HEK293 (cell line): ENCODE data around the gene EIF4ENIF1.

ENCODE experiments used
- CTCF ChIA-PET: fragments of 350-600 bp; formaldehyde crosslinking; extraction: SDS; loops from one replicate; lab custom pipeline; 2021; ENCODE audit warnings: antibody characterized with exemption; lab: Yijun Ruan, JAX
- POLR2A ChIA-PET: fragments of 300-600 bp; formaldehyde crosslinking; extraction: SDS; loops from one replicate; lab custom pipeline; 2020; ENCODE audit warnings: antibody characterized with exemption, inconsistent platforms; lab: Yijun Ruan, JAX
- H3K27ac ChIP-seq: fragments of 200-500 bp; sonication (Bioruptor generic); 2 replicates; pipeline ENCODE4 v1.5.1; 2014; ENCODE audit warnings: low read depth, low read length, control low read depth, inconsistent platforms; ENCODE audit errors: extremely low read depth
- H3K36me3 ChIP-seq, 2 experiments: fragments of 200-500 bp in 1 of 2; sonication (Bioruptor generic) in 1 of 2; 1 replicate in 1 of 2; 2 replicates in 1 of 2; pipeline ENCODE4 v1.5.1; 2014 to 2017; ENCODE audit warnings: inconsistent platforms in 2 of 2, low read length in 2 of 2; ENCODE audit not compliant: control insufficient read depth in 2 of 2, insufficient read depth in 1 of 2
- H3K4me1 ChIP-seq: fragments of 200-500 bp; sonication (Bioruptor generic); 2 replicates; pipeline ENCODE4 v1.5.1; 2014; ENCODE audit warnings: mild to moderate bottlenecking, low read length, inconsistent platforms; ENCODE audit not compliant: control insufficient read depth, insufficient read depth
- H3K4me3 ChIP-seq: 2 replicates; pipeline ENCODE4 v1.5.1; 2011; ENCODE audit warnings: low read depth, mild to moderate bottlenecking, control low read depth, low read length, moderate library complexity
- H3K9me3 ChIP-seq: fragments of 200-500 bp; sonication (Bioruptor generic); 2 replicates; pipeline ENCODE4 v1.5.1; 2014; ENCODE audit warnings: low read depth, low read length, inconsistent platforms; ENCODE audit not compliant: control insufficient read depth, insufficient read depth
- SCRT1 ChIP-seq: fragments of 450-650 bp; formaldehyde crosslinking; IDR thresholded peaks from 2 replicates; pipeline ENCODE4 v1.5.1; 2016; ENCODE audit warnings: missing biosample characterization, missing genetic modification characterization, borderline replicate concordance
- SCRT2 ChIP-seq: fragments of 450-650 bp; formaldehyde crosslinking; IDR thresholded peaks from 2 replicates; pipeline ENCODE4 v1.5.1; 2016; ENCODE audit warnings: missing biosample characterization, missing genetic modification characterization
- SP7 ChIP-seq: fragments of 450-650 bp; formaldehyde crosslinking; IDR thresholded peaks from 2 replicates; pipeline ENCODE4 v1.5.1; 2016; ENCODE audit warnings: missing biosample characterization, missing genetic modification characterization
- WT1 ChIP-seq: fragments of 450-650 bp; formaldehyde crosslinking; IDR thresholded peaks from 2 replicates; pipeline ENCODE4 v1.5.1; 2016; ENCODE audit warnings: missing biosample characterization, missing genetic modification characterization
- YY1 ChIP-seq: fragments of 450-650 bp; formaldehyde crosslinking; IDR thresholded peaks from 2 replicates; pipeline ENCODE4 v1.5.1; 2018; ENCODE audit warnings: missing biosample characterization, missing genetic modification characterization
- ZBTB1 ChIP-seq: fragments of 450-650 bp; formaldehyde crosslinking; IDR thresholded peaks from 2 replicates; pipeline ENCODE4 v1.5.1; 2016; ENCODE audit warnings: missing biosample characterization, missing genetic modification characterization
- ZBTB20 ChIP-seq: fragments of 450-650 bp; formaldehyde crosslinking; IDR thresholded peaks from 2 replicates; pipeline ENCODE4 v1.5.1; 2016; ENCODE audit warnings: missing biosample characterization, missing genetic modification characterization
- ZBTB26 ChIP-seq: fragments of 450-650 bp; formaldehyde crosslinking; optimal IDR thresholded peaks from 2 replicates; pipeline ENCODE3; 2016; ENCODE audit warnings: missing biosample characterization, mild to moderate bottlenecking, missing genetic modification characterization
- ZFP3 ChIP-seq: fragments of 450-650 bp; formaldehyde crosslinking; IDR thresholded peaks from 2 replicates; pipeline ENCODE4 v1.5.1; 2016; ENCODE audit warnings: low read depth, missing biosample characterization, missing genetic modification characterization
- ZNF133 ChIP-seq: fragments of 450-650 bp; formaldehyde crosslinking; IDR thresholded peaks from 2 replicates; pipeline ENCODE4 v1.5.1; 2016; ENCODE audit warnings: missing biosample characterization, missing genetic modification characterization
- ZNF214 ChIP-seq: fragments of 450-650 bp; formaldehyde crosslinking; IDR thresholded peaks from 2 replicates; pipeline ENCODE4 v1.5.1; 2017; ENCODE audit warnings: missing biosample characterization, mild to moderate bottlenecking, missing genetic modification characterization, borderline replicate concordance
- ZNF266 ChIP-seq: fragments of 450-650 bp; formaldehyde crosslinking; IDR thresholded peaks from 2 replicates; pipeline ENCODE4 v1.5.1; 2016; ENCODE audit warnings: missing biosample characterization, missing genetic modification characterization, low read depth
- ZNF280D ChIP-seq: fragments of 450-650 bp; formaldehyde crosslinking; IDR thresholded peaks from 2 replicates; pipeline ENCODE4 v1.5.1; 2016; ENCODE audit warnings: missing biosample characterization, missing genetic modification characterization
- ZNF292 ChIP-seq: fragments of 450-650 bp; formaldehyde crosslinking; IDR thresholded peaks from 2 replicates; pipeline ENCODE4 v1.5.1; 2016; ENCODE audit warnings: low read depth, missing biosample characterization, missing genetic modification characterization, borderline replicate concordance
- ZNF366 ChIP-seq: fragments of 450-650 bp; formaldehyde crosslinking; conservative IDR thresholded peaks from 2 replicates; pipeline ENCODE4 v1.5.1; 2016; ENCODE audit warnings: missing biosample characterization, missing genetic modification characterization
- ZNF529 ChIP-seq: fragments of 450-650 bp; formaldehyde crosslinking; IDR thresholded peaks from 2 replicates; pipeline ENCODE4 v1.5.1; 2017; ENCODE audit warnings: missing genetic modification characterization, missing biosample characterization; ENCODE audit not compliant: insufficient replicate concordance
- ZNF549 ChIP-seq: fragments of 450-650 bp; IDR thresholded peaks from 2 replicates; pipeline ENCODE4 v1.5.1; 2018; ENCODE audit warnings: missing biosample characterization, missing genetic modification characterization, mild to moderate bottlenecking, inconsistent platforms, moderate library complexity
- ZNF571 ChIP-seq: fragments of 450-650 bp; formaldehyde crosslinking; IDR thresholded peaks from 2 replicates; pipeline ENCODE4 v1.5.0; 2017; ENCODE audit warnings: missing biosample characterization, missing genetic modification characterization
- ZNF580 ChIP-seq: fragments of 450-650 bp; formaldehyde crosslinking; IDR thresholded peaks from 2 replicates; pipeline ENCODE4 v1.5.1; 2016; ENCODE audit warnings: missing biosample characterization, missing genetic modification characterization
- ZNF585B ChIP-seq: fragments of 450-650 bp; formaldehyde crosslinking; IDR thresholded peaks from 2 replicates; pipeline ENCODE4 v1.5.1; 2016; ENCODE audit warnings: missing biosample characterization, missing genetic modification characterization
- ZNF658 ChIP-seq: fragments of 450-650 bp; formaldehyde crosslinking; IDR thresholded peaks from 2 replicates; pipeline ENCODE4; 2016; ENCODE audit warnings: missing biosample characterization, missing genetic modification characterization
- ZNF664 ChIP-seq: fragments of 450-650 bp; formaldehyde crosslinking; IDR thresholded peaks from 2 replicates; pipeline ENCODE4 v1.5.1; 2016; ENCODE audit warnings: missing biosample characterization, missing genetic modification characterization

The EIF4ENIF1 gene

GRCh38 chr22:31442768-31443489, 46.7 kb downstream of the EIF4ENIF1 start:
- no peak for TF ChIP-seq ZNF266 (tag by site-specific recombination)
- TF ChIP-seq ZBTB20 (tag by site-specific recombination), result no peak
- no peak for TF ChIP-seq ZFP3
- TF ChIP-seq, all 188 proteins: peak for 0
- POLR2A ChIA-PET, result no interaction called here
- no peaks in the 10 kb centered on the region for H3K4me1 ChIP-seq
- no peak overlapping the region for H3K27ac ChIP-seq
- CTCF ChIA-PET, result interaction anchor here (0.6 to 1.2 kb wide), 2 partner anchors 9 to 37 kb away, joined by 3 to 5 read pairs; no protein-coding TSS in a partner anchor
- no peak overlapping the region for H3K4me3 ChIP-seq
- no peaks in the 10 kb centered on the region for H3K9me3 ChIP-seq
- peaks cover 65 to 100% of the 10 kb centered on the region in 2 experiments for H3K36me3 ChIP-seq

- Histone ChIP-seq H3K4me1 (no peaks in the 10 kb centered on the region), H3K4me3 (no peak overlapping the region), H3K9me3 (no peaks in the 10 kb centered on the region), H3K27ac (no peak overlapping the region), H3K36me3 (peaks cover 64 to 100% of the 10 kb centered on the region in 2 experiments)
- ChIA-PET CTCF (interaction anchor here (1.9 kb wide), 1 partner anchor 10 kb away, joined by 7 read pairs; no protein-coding TSS in a partner anchor), POLR2A (interaction anchor here (0.6 to 0.8 kb wide), 3 partner anchors 10 to 223 kb away, joined by 3 to 6 read pairs (median 5); no protein-coding TSS in a partner anchor)
- TF ChIP-seq ZBTB26 (tag by site-specific recombination) (no peak), ZNF214 (tag by site-specific recombination) (no peak), ZNF366 (tag by site-specific recombination) (no peak), SCRT1 (tag by site-specific recombination) (no peak), YY1 (tag by site-specific recombination) (no peak), ZNF580 (tag by site-specific recombination) (no peak), ZNF133 (no peak), ZNF529 (tag by site-specific recombination) (no peak), ZNF549 (no peak), ZNF664 (tag by site-specific recombination) (no peak), ZNF280D (tag by site-specific recombination) (no peak), ZNF292 (tag by site-specific recombination) (no peak)
Measured at GRCh38 chr22:31441652-31442051, 48.0 kb downstream of the EIF4ENIF1 start.

- no peaks in the 10 kb centered on the region for H3K4me1 ChIP-seq
- no peaks in the 10 kb centered on the region for H3K9me3 ChIP-seq
- CTCF ChIA-PET, result interaction anchor here (0.6 to 1.9 kb wide), 2 partner anchors 11 to 228 kb away, joined by 3 to 7 read pairs; no protein-coding TSS in a partner anchor
- no peak overlapping the region for H3K4me3 ChIP-seq
- TF ChIP-seq SCRT2 (tag by site-specific recombination) (peak; percentile 93), SCRT1 (tag by site-specific recombination) (peak; percentile 83; the same call in 1 of the 2 replicates), ZNF571 (tag by site-specific recombination) (no peak), SP7 (tag by site-specific recombination) (no peak), WT1 (no peak), ZNF585B (tag by site-specific recombination) (no peak), ZBTB1 (tag by site-specific recombination) (no peak), ZNF658 (tag by site-specific recombination) (no peak)
- TF ChIP-seq, all 188 proteins: peak for 2
- Histone ChIP-seq H3K36me3 (peaks cover 59 to 100% of the 10 kb centered on the region in 2 experiments), H3K27ac (no peak overlapping the region)
- POLR2A ChIA-PET, result no interaction called here
Measured at GRCh38 chr22:31440681-31441080, 49.0 kb downstream of the EIF4ENIF1 start.
